Skin epidermis (tissue), 12 donors: ENCODE measurements around the gene UGT1A8.

Experiments
- H3K27ac ChIP-seq, 21 experiments: fragments of 200-600 bp; sonication (generic) in 11 of 21; one replicate each; pipeline ENCODE4 v1.5.0; 2020; ENCODE audit warnings: mild to moderate bottlenecking in 3 of 21, inconsistent platforms in 2 of 21, moderate library complexity in 2 of 21
- H3K4me3 ChIP-seq, 7 experiments: fragments of 200-600 bp; sonication (generic) in 2 of 7; one replicate each; pipeline ENCODE4 v1.5.0; 2020; ENCODE audit warnings: inconsistent platforms in 2 of 7, mild to moderate bottlenecking in 2 of 7, moderate library complexity in 1 of 7

Gene UGT1A8

DNA sequence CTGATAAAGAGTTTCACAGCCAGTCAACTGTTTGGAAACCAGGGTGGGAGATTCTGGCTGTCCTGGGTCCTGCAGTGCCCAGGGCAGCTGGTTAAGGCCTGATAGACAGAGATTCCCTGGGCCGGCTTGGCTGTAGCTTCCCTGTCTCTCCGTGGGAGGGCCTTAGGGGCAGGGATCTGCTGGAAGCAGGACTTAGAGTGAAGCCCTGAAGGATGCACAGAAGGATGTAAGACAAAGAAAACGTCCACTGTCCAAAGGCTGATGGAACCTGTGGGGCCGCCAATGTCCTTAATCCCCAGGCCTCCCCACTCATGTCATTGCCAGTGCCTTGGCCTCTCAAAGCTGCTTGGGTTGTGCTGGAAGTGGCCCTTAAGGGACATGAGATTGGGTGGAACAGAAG lies 193.7 kb downstream of the UGT1A8 start:
- no peak overlapping the region for H3K27ac ChIP-seq
- no peak overlapping the region for H3K4me3 ChIP-seq

DNA sequence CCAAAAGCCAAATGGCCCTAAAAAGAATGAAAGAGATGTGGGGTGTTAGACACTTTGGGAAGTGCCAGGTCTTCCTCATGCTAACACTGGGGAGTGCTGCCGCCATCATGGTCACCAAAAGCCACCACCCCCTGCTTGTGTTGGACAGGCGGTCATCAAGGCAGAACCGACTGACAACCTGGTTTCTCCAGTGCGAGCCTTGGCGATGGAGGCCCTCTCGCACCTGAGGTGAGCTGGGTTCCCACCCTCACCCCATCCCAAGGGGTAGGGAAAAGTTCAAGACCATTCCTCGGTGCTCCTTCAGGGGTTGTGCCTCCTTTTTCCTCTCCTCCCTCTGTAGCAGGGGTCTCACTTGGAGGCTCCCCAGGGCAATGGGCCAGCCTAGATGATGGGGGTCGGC lies 194.3 kb downstream of the UGT1A8 start:
- Histone ChIP-seq H3K27ac (no peak overlapping the region), H3K4me3 (no peak overlapping the region)

DNA sequence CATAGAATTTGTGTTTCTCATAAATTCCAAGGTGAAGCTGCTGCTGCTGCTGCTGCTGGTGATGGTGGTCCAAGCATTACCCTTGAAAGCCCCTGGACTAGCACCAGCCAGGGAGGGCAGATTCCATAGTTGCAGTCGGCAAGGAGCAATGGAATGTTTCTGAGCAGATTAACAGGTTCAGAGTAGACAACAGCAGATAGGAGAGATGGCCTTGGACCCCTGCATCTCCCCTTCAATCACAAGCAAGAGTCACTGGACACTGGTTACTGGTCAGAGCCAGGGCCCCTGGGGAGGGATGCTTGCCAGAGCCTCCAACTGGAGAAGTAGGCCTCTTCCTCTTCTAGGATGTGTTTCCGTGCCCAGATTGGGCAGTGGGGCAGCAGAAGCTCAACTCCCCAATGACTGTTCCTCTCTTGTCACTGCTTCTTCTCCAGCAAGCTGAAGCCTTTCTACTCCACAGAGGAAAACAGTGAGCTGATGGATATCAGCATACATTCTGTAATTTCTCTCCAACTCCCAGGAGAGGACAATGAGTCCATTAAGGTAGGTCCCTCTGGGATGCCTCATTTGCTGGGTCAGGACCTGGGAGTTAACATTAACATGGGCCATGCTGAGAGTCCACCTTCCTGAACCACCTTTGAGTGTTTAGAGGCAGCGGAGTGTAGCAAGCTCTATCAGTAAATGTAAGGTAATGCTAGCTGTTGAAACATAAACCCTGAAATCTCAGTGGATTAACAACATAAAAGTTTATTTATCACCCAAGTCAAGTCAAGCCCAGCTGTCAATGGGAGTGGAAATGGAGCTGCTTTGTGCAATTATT lies 196.0 kb downstream of the UGT1A8 start:
- no peak overlapping the region for H3K4me3 ChIP-seq
- H3K27ac ChIP-seq = no peak overlapping the region

- Histone ChIP-seq H3K27ac (no peak overlapping the region), H3K4me3 (no peak overlapping the region)
Observed at GRCh38 chr2:233814056-233814835, 196.8 kb downstream of the UGT1A8 start.

DNA sequence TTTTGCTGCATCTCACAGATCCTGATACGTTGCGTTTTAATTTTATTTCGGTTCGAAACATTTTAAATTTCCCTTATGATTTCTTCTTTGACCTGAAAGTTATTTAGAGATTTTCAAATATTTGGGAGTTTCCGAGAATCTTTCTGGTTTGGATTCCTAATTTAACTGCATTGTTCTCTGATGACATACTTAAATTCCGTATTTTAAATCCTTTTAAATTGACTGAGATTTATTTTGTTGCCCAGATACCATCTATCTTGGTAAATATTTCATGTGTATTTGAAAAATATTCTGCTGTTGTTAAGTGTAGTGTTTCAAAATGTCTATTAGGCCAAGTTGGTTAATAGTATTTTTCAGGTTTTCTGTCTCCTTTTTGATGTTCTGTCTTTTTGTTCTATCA lies 198.4 kb downstream of the UGT1A8 start:
- Histone ChIP-seq H3K4me3 (no peak overlapping the region), H3K27ac (no peak overlapping the region)

GRCh38 chr2:233816334-233816733 lies 198.9 kb downstream of the UGT1A8 start:
- Histone ChIP-seq H3K4me3 (no peak overlapping the region), H3K27ac (no peak overlapping the region)

- Histone ChIP-seq H3K4me3 (no peak overlapping the region), H3K27ac (no peak overlapping the region)
Observed at GRCh38 chr2:233816771-233817170, 199.3 kb downstream of the UGT1A8 start.

GRCh38 chr2:233817361-233817911 lies 200.0 kb downstream of the UGT1A8 start:
- Histone ChIP-seq H3K4me3 (no peak overlapping the region), H3K27ac (no peak overlapping the region)

- H3K27ac ChIP-seq = no peak overlapping the region
- no peak overlapping the region for H3K4me3 ChIP-seq
Observed at GRCh38 chr2:233817995-233818638, 200.7 kb downstream of the UGT1A8 start.

GRCh38 chr2:233818639-233819621 lies 201.5 kb downstream of the UGT1A8 start:
- Histone ChIP-seq H3K4me3 (no peak overlapping the region), H3K27ac (no peak overlapping the region)

DNA sequence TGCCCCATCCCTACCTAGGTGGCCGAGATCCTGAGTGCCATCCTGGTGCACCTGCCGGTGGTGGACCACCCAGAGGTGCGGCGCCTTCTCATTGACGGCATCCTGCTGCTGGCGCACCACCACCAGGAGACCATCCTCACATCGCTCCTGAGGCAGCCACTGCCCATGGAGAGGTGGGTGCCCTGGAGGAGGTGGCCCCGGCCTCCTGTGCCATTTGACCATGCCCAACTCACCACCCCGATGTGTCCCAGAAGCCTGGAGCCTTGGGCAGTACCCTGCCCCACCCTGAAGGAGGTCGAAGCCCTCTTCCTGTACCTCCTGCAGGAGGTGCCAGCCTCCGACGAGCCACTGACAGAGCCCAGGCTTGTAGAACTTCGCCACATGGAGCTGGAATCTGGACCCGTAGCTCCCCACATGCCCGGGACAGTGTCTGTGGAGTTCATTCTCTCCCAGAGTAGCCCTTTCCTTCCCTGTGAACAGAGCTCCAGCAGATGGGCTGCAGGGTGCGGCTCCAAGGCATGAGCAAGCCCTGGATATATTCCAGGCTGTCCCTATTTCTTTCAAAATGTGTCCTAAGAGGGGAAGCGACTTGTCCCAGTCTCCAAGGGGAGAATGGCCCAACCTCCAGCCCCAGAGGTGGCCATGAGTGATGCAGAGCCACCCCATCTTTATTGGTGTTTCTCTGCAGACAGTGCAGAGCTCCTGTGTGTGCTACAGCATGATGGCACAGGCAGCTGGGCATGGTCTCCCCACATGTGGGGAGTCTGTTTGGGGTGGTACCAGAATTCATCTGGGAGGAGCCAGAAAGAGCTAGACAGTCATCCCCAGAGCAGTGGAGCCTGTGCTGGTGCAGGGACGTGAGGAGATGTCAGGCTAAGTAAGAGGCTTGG lies 202.7 kb downstream of the UGT1A8 start:
- Histone ChIP-seq H3K27ac (no peak overlapping the region), H3K4me3 (no peak overlapping the region)

DNA sequence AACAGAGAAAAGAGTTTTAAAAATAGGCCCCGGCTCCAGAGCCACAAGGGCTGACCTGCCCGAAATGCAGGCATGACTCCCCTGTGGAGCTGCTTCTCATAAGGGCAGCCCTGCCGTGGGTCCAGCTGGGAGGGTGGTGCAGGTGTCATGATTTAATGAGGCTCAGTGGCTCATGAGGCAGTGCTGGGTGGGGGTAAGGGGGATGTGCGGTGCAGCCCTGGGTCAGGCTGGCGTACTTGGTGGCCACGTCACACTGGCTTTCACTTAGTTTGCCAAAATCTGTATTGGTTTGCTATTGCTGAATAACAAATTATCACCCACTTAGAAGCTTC lies 203.3 kb downstream of the UGT1A8 start:
- no peak overlapping the region for H3K27ac ChIP-seq
- H3K4me3 ChIP-seq = no peak overlapping the region

DNA sequence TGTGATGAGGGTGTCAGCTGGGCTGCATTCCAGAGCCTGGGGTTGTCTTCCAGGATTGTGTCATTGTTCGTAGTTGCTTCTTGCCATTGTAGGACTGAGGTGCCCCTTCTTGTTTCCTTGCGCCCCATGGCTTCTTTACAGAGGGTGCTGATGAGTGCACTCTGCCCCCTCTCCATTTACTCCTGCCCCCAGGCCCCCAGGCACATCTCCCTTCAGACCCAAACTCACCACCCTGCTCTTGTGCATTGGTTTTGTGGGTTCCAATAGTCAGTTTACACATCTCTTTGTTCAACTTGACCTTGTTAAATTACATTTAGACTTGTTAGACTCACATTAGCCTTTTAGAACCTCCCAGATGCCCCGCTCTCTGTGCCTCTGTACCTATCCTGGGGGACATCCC lies 203.8 kb downstream of the UGT1A8 start:
- H3K4me3 ChIP-seq = no peak overlapping the region

DNA sequence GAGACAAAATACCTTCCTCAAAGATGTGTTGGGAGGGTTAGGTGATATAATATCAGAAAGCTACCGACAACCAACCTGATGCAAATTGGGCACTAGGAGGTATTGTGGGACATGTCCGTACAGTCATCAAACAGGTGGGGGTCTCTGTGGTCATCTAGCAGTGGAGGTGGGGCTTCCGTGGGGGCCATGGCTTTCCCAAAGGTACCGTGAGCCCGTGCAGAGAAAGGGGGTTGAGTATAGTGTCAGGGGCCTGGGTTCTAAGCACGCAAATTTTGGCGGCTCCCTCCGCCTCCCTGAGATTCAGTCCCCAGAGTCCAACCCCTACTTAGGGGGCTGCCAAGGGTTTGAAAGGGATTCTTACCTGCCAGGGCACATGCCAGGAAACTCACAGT lies 204.3 kb downstream of the UGT1A8 start:
- Histone ChIP-seq H3K27ac (no peak overlapping the region), H3K4me3 (no peak overlapping the region)

More for the DNA sequence above, 203.8 kb downstream of the UGT1A8 start:
- H3K27ac ChIP-seq = no peak overlapping the region

DNA sequence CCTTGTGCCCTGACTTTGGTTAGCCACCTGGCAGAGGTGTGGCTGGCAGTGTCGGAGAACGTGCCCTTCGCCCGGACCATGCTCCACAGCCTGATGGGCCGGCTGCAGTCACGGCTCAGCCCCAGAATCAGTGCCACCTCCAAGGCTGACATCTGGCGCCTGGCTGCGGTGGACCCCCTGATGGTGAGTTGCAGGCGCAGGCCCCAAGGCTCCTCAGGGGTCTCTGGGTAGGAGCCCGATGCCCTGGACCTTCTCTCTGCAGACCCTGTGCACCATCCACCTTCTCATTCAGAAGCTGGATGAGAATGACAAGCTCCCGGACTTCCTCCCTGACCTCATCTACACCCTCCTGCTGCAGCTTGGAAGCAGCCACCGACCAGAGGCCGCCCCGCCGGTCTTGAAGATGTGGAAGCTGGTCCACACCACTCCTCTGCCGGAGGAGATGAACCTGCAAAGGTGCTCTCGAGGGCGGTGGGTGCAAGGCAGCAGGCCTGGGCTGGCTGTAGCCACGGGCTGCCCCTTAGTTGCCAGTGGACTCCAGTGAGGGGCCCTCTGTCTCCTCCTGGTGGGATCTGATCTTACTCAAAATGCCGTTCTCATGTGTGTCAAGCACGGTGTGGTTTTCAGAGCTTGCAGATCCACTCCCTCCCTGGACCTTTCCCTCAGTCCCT lies 204.8 kb downstream of the UGT1A8 start:
- H3K4me3 ChIP-seq = no peak overlapping the region
- H3K27ac ChIP-seq = no peak overlapping the region
